A673 (cell line): ENCODE results near the gene ACOT11.

ENCODE experiments used
- EZH2 ChIP-seq: fragments of 200-600 bp; sonication (generic); IDR thresholded peaks from 2 replicates; pipeline ENCODE4 v1.6.1; 2017; ENCODE audit warnings: borderline replicate concordance, low read depth, mild to moderate bottlenecking, mixed read lengths, antibody characterized with exemption, low read length; ENCODE audit not compliant: poor library complexity, severe bottlenecking
- TF ChIP-seq, protein P1 (sequence below): fragments of 300-800, 200-600 bp; sonication (generic); conservative IDR thresholded peaks from 2 replicates; pipeline ENCODE4 v1.5.1; 2017; ENCODE audit warnings: low read depth, mild to moderate bottlenecking, antibody characterized with exemption, low read length, moderate library complexity, mixed read lengths

DNA sequence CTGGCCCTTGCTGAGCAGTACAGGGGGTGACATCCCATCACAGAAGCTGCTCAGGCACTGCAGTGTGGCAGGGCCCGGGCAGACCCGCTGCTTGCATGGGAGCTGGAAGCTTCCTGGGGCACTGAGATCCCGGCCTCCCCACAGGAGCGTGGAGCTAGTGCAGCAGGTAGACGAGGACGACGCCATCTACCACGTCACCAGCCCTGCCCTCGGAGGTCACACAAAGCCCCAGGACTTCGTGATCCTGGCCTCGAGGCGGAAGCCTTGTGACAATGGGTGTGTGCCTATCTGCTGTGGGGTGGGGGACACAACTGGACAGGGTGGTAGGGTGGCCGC lies 58.9 kb downstream of the ACOT11 start:
- TF ChIP-seq, protein P1, sequence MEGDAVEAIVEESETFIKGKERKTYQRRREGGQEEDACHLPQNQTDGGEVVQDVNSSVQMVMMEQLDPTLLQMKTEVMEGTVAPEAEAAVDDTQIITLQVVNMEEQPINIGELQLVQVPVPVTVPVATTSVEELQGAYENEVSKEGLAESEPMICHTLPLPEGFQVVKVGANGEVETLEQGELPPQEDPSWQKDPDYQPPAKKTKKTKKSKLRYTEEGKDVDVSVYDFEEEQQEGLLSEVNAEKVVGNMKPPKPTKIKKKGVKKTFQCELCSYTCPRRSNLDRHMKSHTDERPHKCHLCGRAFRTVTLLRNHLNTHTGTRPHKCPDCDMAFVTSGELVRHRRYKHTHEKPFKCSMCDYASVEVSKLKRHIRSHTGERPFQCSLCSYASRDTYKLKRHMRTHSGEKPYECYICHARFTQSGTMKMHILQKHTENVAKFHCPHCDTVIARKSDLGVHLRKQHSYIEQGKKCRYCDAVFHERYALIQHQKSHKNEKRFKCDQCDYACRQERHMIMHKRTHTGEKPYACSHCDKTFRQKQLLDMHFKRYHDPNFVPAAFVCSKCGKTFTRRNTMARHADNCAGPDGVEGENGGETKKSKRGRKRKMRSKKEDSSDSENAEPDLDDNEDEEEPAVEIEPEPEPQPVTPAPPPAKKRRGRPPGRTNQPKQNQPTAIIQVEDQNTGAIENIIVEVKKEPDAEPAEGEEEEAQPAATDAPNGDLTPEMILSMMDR = no peak
- TF ChIP-seq EZH2 = no peak
